Astrocyte (in vitro differentiated cells and primary cell): ENCODE results near the gene PALLD. TPM values are rescaled to one million over a fixed set of nuclear protein-coding genes. Genes with fewer than 3 reads are reported as not detected.
"Not testable (repeated sequence)": the region's sequence is repeated elsewhere in the genome, so short reads cannot be mapped to it uniquely, and the experiment has no call there.

ENCODE experiments used
- DNase-seq: peaks from one replicate; pipeline ENCODE4 v3.0.0-alpha.2; 2010; ENCODE audit warnings: low read depth
- FAIRE-seq: peaks from 2 replicates; lab custom pipeline; 2011; peaks lifted over from hg19 to GRCh38; lab: Jason Lieb, UNC
- H2AFZ ChIP-seq: 2 replicates; pipeline ENCODE4 v1.6.0; 2012; ENCODE audit warnings: low read depth, low read length, inconsistent platforms
- H3K27ac ChIP-seq: 2 replicates; pipeline ENCODE4 v1.5.1; 2011; ENCODE audit warnings: low read depth, low read length, inconsistent platforms
- H3K27me3 ChIP-seq: 2 replicates; pipeline ENCODE4 v1.6.0; 2011; ENCODE audit warnings: low read length, inconsistent platforms; ENCODE audit not compliant: insufficient read depth
- H3K36me3 ChIP-seq: 2 replicates; pipeline ENCODE4 v1.5.1; 2011; ENCODE audit warnings: low read length, inconsistent platforms; ENCODE audit not compliant: insufficient read depth
- H3K4me1 ChIP-seq: 2 replicates; pipeline ENCODE4 v1.5.1; 2011; ENCODE audit warnings: low read length, inconsistent platforms; ENCODE audit not compliant: insufficient read depth
- H3K4me2 ChIP-seq: 2 replicates; pipeline ENCODE4 v1.6.0; 2012; ENCODE audit warnings: low read length, inconsistent platforms
- H3K4me3 ChIP-seq: 2 replicates; pipeline ENCODE4 v1.5.1; 2011; ENCODE audit warnings: low read depth, mild to moderate bottlenecking, low read length, inconsistent platforms; ENCODE audit not compliant: insufficient read depth
- H3K79me2 ChIP-seq: 2 replicates; pipeline ENCODE4 v1.6.0; 2012; ENCODE audit warnings: mild to moderate bottlenecking, low read length, inconsistent platforms; ENCODE audit not compliant: insufficient read depth
- H3K9ac ChIP-seq: 2 replicates; pipeline ENCODE4 v1.6.0; 2012; ENCODE audit warnings: mild to moderate bottlenecking, low read length, inconsistent platforms
- H3K9me3 ChIP-seq: 2 replicates; pipeline ENCODE4 v1.5.1; 2012; ENCODE audit warnings: low read depth, mild to moderate bottlenecking, low read length, inconsistent platforms; ENCODE audit not compliant: insufficient read depth
- H4K20me1 ChIP-seq: 2 replicates; pipeline ENCODE4 v1.6.0; 2012; ENCODE audit warnings: low read length, inconsistent platforms; ENCODE audit not compliant: insufficient read depth
- H3K27ac Mint-ChIP-seq: one replicate; pipeline ENCODE4 v1.8.0; 2021; ENCODE audit warnings: mild to moderate bottlenecking, mixed read lengths; ENCODE audit not compliant: unreplicated experiment
- H3K27me3 Mint-ChIP-seq: one replicate; pipeline ENCODE4 v1.8.0; 2021; ENCODE audit warnings: low read depth, mixed read lengths; ENCODE audit not compliant: unreplicated experiment
- H3K36me3 Mint-ChIP-seq: one replicate; pipeline ENCODE4 v1.8.0; 2021; ENCODE audit warnings: low read depth, mixed read lengths; ENCODE audit not compliant: unreplicated experiment
- H3K4me1 Mint-ChIP-seq: one replicate; pipeline ENCODE4 v1.8.0; 2021; ENCODE audit warnings: low read depth, mixed read lengths; ENCODE audit not compliant: unreplicated experiment
- H3K4me3 Mint-ChIP-seq: one replicate; pipeline ENCODE4 v1.8.0; 2021; ENCODE audit warnings: mild to moderate bottlenecking, moderate library complexity, mixed read lengths; ENCODE audit not compliant: unreplicated experiment
- H3K9me3 Mint-ChIP-seq: one replicate; pipeline ENCODE4 v1.8.0; 2021; ENCODE audit warnings: mild to moderate bottlenecking, mixed read lengths; ENCODE audit not compliant: unreplicated experiment
- EZH2 ChIP-seq: IDR thresholded peaks from 2 replicates; pipeline ENCODE4 v1.6.1; 2012; ENCODE audit warnings: mild to moderate bottlenecking, low read length, inconsistent platforms; ENCODE audit not compliant: insufficient read depth
- total RNA-seq: library from RNA; stranded (reverse); gene quantifications from 2 replicates; pipeline ENCODE4 v1.2.1, GENCODE V29; 2021
- TF ChIP-seq, protein P1 (sequence below): IDR thresholded peaks from 2 replicates; pipeline ENCODE4 v1.5.1; 2011; ENCODE audit warnings: low read depth, mild to moderate bottlenecking, inconsistent platforms, low read length, moderate library complexity; ENCODE audit not compliant: insufficient read depth

PALLD gene
- total RNA-seq, 1 donor from 2014 or later, result 498 TPM

DNA sequence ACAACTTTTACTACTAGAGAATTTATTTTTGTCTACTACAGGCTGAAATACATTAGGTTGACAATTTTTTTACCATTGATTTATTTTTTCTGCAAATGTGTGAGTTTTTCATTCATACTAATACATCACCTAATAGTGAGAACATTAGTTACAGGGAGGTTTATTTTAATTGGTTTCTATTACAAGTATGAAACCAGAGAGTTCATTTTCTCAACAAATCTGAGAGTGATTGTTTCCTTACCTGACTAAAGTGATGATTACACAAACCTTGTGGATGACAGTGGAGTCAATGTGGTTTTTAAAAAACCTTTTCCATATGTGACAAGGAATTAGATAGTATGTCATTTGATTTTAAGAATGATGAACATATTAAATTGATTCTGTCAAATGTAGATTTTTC is 227.4 kb downstream of the PALLD start:
- Mint-ChIP-seq H3K27me3 (no peaks in the 10 kb centered on the region), H3K4me1 (peaks cover 43% of the 10 kb centered on the region), H3K36me3 (peaks cover 42% of the 10 kb centered on the region), H3K4me3 (no peak overlapping the region), H3K27ac (no peak overlapping the region), H3K9me3 (peaks cover 10% of the 10 kb centered on the region)
- H3K79me2 ChIP-seq, result peaks cover 30% of the 10 kb centered on the region
- H4K20me1 ChIP-seq, result no peaks in the 10 kb centered on the region
- FAIRE-seq (peak; percentile 59), DNase-seq (no peak)
- no peaks in the 10 kb centered on the region for H3K27me3 ChIP-seq
- H2AFZ ChIP-seq, result no peak overlapping the region
- TF ChIP-seq, protein P1, sequence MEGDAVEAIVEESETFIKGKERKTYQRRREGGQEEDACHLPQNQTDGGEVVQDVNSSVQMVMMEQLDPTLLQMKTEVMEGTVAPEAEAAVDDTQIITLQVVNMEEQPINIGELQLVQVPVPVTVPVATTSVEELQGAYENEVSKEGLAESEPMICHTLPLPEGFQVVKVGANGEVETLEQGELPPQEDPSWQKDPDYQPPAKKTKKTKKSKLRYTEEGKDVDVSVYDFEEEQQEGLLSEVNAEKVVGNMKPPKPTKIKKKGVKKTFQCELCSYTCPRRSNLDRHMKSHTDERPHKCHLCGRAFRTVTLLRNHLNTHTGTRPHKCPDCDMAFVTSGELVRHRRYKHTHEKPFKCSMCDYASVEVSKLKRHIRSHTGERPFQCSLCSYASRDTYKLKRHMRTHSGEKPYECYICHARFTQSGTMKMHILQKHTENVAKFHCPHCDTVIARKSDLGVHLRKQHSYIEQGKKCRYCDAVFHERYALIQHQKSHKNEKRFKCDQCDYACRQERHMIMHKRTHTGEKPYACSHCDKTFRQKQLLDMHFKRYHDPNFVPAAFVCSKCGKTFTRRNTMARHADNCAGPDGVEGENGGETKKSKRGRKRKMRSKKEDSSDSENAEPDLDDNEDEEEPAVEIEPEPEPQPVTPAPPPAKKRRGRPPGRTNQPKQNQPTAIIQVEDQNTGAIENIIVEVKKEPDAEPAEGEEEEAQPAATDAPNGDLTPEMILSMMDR, result no peak
- no peak for TF ChIP-seq EZH2
- H3K4me2 ChIP-seq, result no peak overlapping the region
- peaks cover 3% of the 10 kb centered on the region for H3K36me3 ChIP-seq
- no peak overlapping the region for H3K4me3 ChIP-seq
- no peak overlapping the region for H3K27ac ChIP-seq
- H3K4me1 ChIP-seq, result peaks cover 24% of the 10 kb centered on the region
- no peak overlapping the region for H3K9ac ChIP-seq
- peaks cover 2% of the 10 kb centered on the region for H3K9me3 ChIP-seq

DNA sequence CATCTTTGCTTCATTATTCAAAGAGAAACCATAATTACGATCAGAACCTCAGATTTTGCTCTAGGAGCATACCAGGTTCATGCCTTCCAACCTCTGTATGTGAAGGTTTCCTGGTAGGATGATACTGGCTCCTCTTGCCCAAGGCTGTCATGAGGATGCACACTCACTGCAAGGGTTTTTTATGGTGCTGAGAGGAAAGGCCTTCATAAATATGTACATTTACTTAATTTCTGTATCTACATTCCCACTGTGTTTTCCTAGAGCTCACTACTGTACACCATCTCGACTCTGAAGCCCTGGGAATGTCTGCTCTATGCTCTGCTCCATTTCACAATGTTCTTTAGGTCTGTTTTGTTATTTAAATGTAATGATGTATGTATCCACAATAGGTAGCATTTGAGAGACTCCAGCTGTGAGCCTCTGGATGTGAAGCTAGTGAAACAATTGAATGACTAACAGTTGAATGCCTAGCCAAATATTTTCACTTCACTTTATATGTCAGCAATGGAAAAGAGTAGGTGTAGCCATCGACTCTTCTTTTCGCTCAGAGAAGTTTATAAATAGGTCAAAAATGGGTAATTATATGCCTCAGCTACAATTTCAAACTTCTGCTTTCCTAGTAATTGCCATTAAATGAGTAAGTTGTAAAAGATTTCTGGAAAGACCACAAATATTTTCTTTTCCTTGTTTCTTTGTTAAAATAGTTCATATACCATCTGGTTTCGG is 228.0 kb downstream of the PALLD start:
- H3K4me2 ChIP-seq, result peak overlapping the region; percentile 14
- peaks cover 33% of the 10 kb centered on the region for H3K79me2 ChIP-seq
- H3K9ac ChIP-seq, result no peak overlapping the region
- H3K36me3 ChIP-seq, result peaks cover 3% of the 10 kb centered on the region
- Mint-ChIP-seq H3K27ac (no peak overlapping the region), H3K36me3 (peaks cover 44% of the 10 kb centered on the region), H3K4me3 (no peak overlapping the region), H3K4me1 (peaks cover 43% of the 10 kb centered on the region), H3K27me3 (no peaks in the 10 kb centered on the region), H3K9me3 (peaks cover 10% of the 10 kb centered on the region)
- peak overlapping the region; percentile 35 for H3K27ac ChIP-seq
- no peak overlapping the region for H2AFZ ChIP-seq
- DNase-seq, result peak; percentile 84
- no peaks in the 10 kb centered on the region for H3K27me3 ChIP-seq
- H3K9me3 ChIP-seq, result peaks cover 2% of the 10 kb centered on the region
- H3K4me1 ChIP-seq, result peaks cover 24% of the 10 kb centered on the region
- no peak for TF ChIP-seq EZH2
- TF ChIP-seq, protein P1, result no peak
- peak; percentile 78 for FAIRE-seq
- H3K4me3 ChIP-seq, result no peak overlapping the region
- H4K20me1 ChIP-seq, result no peaks in the 10 kb centered on the region

DNA sequence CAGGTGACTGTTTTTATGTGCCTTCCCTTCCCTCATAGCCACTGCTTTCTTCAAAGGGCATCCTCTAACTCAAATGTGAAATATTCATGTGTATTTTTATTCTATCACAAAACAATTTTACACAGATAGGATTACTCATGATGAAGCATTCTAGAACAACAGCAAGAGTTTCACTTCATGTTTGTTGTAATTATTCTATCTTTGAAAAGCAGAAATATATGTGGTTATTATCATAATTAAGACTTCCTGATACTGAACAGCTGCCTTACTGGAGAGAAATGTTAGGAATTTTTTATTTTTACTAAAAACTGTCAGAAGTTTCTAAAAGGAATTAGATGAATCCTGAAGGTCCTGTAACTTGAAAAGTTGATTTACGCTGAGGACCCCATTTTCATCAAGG is 229.1 kb downstream of the PALLD start:
- Mint-ChIP-seq H3K27me3 (no peaks in the 10 kb centered on the region), H3K27ac (no peak overlapping the region), H3K9me3 (peaks cover 10% of the 10 kb centered on the region), H3K36me3 (peaks cover 51% of the 10 kb centered on the region), H3K4me3 (no peak overlapping the region), H3K4me1 (peaks cover 51% of the 10 kb centered on the region)
- H4K20me1 ChIP-seq, result no peaks in the 10 kb centered on the region
- no peak overlapping the region for H2AFZ ChIP-seq
- FAIRE-seq (no peak), DNase-seq (no peak)
- no peak overlapping the region for H3K9ac ChIP-seq
- peaks cover 5% of the 10 kb centered on the region for H3K36me3 ChIP-seq
- TF ChIP-seq, protein P1, result no peak
- no peak for TF ChIP-seq EZH2
- peaks cover 39% of the 10 kb centered on the region for H3K79me2 ChIP-seq
- no peak overlapping the region for H3K4me2 ChIP-seq
- no peak overlapping the region for H3K4me3 ChIP-seq
- peaks cover 28% of the 10 kb centered on the region for H3K4me1 ChIP-seq
- no peaks in the 10 kb centered on the region for H3K27me3 ChIP-seq
- no peak overlapping the region for H3K27ac ChIP-seq
- H3K9me3 ChIP-seq, result peaks cover 2% of the 10 kb centered on the region

DNA sequence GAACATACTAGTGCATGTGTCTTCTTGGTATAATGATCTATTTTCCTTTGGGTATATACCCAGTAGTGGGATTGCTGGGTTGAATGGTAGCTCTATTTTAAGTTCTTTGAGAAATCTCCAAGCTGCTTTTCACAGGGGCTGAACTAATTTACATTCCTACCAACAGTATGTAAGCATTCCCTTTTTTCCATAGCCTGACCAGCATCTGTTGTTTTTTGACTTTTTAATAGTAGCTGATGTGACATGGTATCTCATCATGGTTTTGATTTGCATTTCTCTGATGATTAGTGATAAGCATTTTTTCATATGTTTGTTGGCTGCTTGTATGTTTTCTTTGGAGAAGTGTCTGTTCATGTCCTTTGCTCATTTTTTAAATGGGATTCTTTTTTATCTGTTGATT is 230.3 kb downstream of the PALLD start:
- peak overlapping the region; percentile 11 for H3K27ac ChIP-seq
- H2AFZ ChIP-seq, H4K20me1 ChIP-seq, H3K4me3 Mint-ChIP-seq, FAIRE-seq, H3K4me2 ChIP-seq, H3K27me3 Mint-ChIP-seq, H3K27me3 ChIP-seq, H3K9me3 ChIP-seq, H3K36me3 ChIP-seq, H3K9ac ChIP-seq, H3K4me3 ChIP-seq: not testable (repeated sequence)
- peaks cover 31% of the 10 kb centered on the region for H3K4me1 ChIP-seq
- H3K27ac Mint-ChIP-seq, result peak overlapping the region; percentile 67
- peaks cover 10% of the 10 kb centered on the region for H3K9me3 Mint-ChIP-seq
- peaks cover 45% of the 10 kb centered on the region for H3K79me2 ChIP-seq
- peaks cover 62% of the 10 kb centered on the region for H3K4me1 Mint-ChIP-seq
- peaks cover 55% of the 10 kb centered on the region for H3K36me3 Mint-ChIP-seq
- DNase-seq, result peak; percentile 51
